Calu3 (cell line): ENCODE results near the gene CFTR. TPM values are rescaled to one million over a fixed set of nuclear protein-coding genes. Genes with fewer than 3 reads are reported as not detected.
A peak's percentile ranks its signal among the peaks of the same experiment; 100 is the strongest.

Experiments
- BruUV-seq: library from RNA; stranded (reverse); fragments of 400-500 nt; replicated peaks from 2 replicates; lab custom pipeline; 2021; lab: Mats Ljungman, UMichigan
- CTCF ChIA-PET: fragments of 300-600 bp; sonication (Branson Sonifier 250); formaldehyde crosslinking; loops from one replicate; lab custom pipeline; 2022; ENCODE audit warnings: antibody characterized with exemption; lab: Charles Lee
- DNase-seq: peaks from one replicate; pipeline ENCODE4 v3.0.0; 2022
- H3K27ac Mint-ChIP-seq: one replicate; pipeline ENCODE4 v1.8.0; 2022; ENCODE audit warnings: mixed read lengths; ENCODE audit not compliant: unreplicated experiment
- H3K27me3 Mint-ChIP-seq: one replicate; pipeline ENCODE4 v1.8.0; 2022; ENCODE audit warnings: mixed read lengths; ENCODE audit not compliant: unreplicated experiment
- H3K36me3 Mint-ChIP-seq: one replicate; pipeline ENCODE4 v1.8.0; 2022; ENCODE audit warnings: mild to moderate bottlenecking, moderate library complexity, mixed read lengths; ENCODE audit not compliant: insufficient read depth, unreplicated experiment
- H3K4me1 Mint-ChIP-seq: one replicate; pipeline ENCODE4 v1.8.0; 2022; ENCODE audit warnings: mild to moderate bottlenecking, low read depth, mixed read lengths; ENCODE audit not compliant: unreplicated experiment
- H3K4me3 Mint-ChIP-seq: one replicate; pipeline ENCODE4 v1.8.0; 2022; ENCODE audit warnings: mild to moderate bottlenecking, low read depth, moderate library complexity, mixed read lengths; ENCODE audit not compliant: unreplicated experiment
- H3K9me3 Mint-ChIP-seq: one replicate; pipeline ENCODE4 v1.8.0; 2022; ENCODE audit warnings: low read depth, mixed read lengths; ENCODE audit not compliant: unreplicated experiment
- intact Hi-C: fragments of 100-400 bp; cut with micrococcal nuclease; formaldehyde crosslinking; loops from one replicate; pipeline ENCODE4 v1.10.0; 2022; ENCODE audit not compliant: unreplicated experiment
- total RNA-seq: library from RNA; stranded (reverse); gene quantifications from 2 replicates; pipeline ENCODE4 v1.2.3, GENCODE V29; 2022
- TF ChIP-seq, protein P1 (sequence below): fragments of 200-600 bp; IDR thresholded peaks from one replicate; pipeline ENCODE4 v1.8.0; 2022; ENCODE audit warnings: antibody characterized with exemption; ENCODE audit not compliant: unreplicated experiment

Gene CFTR
- total RNA-seq, 1 experiment from 2014 or later: 502 TPM

GRCh38 chr7:117619681-117620080, 139.9 kb downstream of the CFTR start:
- Mint-ChIP-seq H3K27ac (peak overlapping the region; percentile 53), H3K4me1 (peaks cover 51% of the 10 kb centered on the region), H3K4me3 (no peak overlapping the region), H3K27me3 (no peaks in the 10 kb centered on the region), H3K9me3 (no peaks in the 10 kb centered on the region), H3K36me3 (peaks cover 75% of the 10 kb centered on the region)
- CTCF ChIA-PET: no interaction called here
- intact Hi-C loops: no loop called here
- DNase-seq: no peak
- no TSS peak for BruUV-seq
- TF ChIP-seq, protein P1, sequence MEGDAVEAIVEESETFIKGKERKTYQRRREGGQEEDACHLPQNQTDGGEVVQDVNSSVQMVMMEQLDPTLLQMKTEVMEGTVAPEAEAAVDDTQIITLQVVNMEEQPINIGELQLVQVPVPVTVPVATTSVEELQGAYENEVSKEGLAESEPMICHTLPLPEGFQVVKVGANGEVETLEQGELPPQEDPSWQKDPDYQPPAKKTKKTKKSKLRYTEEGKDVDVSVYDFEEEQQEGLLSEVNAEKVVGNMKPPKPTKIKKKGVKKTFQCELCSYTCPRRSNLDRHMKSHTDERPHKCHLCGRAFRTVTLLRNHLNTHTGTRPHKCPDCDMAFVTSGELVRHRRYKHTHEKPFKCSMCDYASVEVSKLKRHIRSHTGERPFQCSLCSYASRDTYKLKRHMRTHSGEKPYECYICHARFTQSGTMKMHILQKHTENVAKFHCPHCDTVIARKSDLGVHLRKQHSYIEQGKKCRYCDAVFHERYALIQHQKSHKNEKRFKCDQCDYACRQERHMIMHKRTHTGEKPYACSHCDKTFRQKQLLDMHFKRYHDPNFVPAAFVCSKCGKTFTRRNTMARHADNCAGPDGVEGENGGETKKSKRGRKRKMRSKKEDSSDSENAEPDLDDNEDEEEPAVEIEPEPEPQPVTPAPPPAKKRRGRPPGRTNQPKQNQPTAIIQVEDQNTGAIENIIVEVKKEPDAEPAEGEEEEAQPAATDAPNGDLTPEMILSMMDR: no peak

DNA sequence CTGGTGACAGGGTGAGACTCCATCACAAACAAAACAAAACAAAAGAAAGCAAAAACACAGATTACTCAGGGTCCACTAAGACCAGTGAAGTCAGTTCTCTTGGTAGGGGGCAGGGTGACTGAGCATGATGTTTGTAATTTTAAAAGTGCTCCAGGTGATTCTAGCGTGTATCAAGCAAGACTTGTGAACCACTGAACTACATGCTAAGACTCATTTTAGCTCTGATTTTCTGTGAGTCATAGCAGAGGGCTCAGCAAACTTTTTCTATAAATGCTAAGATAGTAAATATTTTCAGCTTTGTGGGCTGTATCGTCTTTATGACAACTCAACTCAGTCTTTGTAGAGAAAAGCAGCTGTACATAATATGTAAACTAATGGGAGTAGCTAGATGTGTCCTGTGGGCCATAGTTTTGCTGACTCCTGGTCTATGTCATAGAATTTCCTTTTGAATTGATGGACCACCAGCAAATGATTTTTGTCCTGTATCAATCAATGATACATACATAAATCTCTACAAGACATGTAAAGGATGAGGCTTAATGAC, 141.3 kb downstream of the CFTR start:
- Mint-ChIP-seq H3K27me3 (no peaks in the 10 kb centered on the region), H3K36me3 (peaks cover 71% of the 10 kb centered on the region), H3K4me1 (peaks cover 37% of the 10 kb centered on the region), H3K27ac (no peak overlapping the region), H3K9me3 (no peaks in the 10 kb centered on the region), H3K4me3 (no peak overlapping the region)
- DNase-seq: no peak
- CTCF ChIA-PET: no interaction called here
- TF ChIP-seq, protein P1: no peak
- no TSS peak for BruUV-seq
- intact Hi-C loops: no loop called here

GRCh38 chr7:117623606-117624005, 143.8 kb downstream of the CFTR start:
- CTCF ChIA-PET: no interaction called here
- H3K27me3 Mint-ChIP-seq: no peaks in the 10 kb centered on the region
- no TSS peak for BruUV-seq
- DNase-seq: no peak
- intact Hi-C loops: no loop called here
- H3K36me3 Mint-ChIP-seq: peaks cover 59% of the 10 kb centered on the region
- TF ChIP-seq, protein P1: no peak
- H3K4me1 Mint-ChIP-seq: peaks cover 15% of the 10 kb centered on the region
- no peaks in the 10 kb centered on the region for H3K9me3 Mint-ChIP-seq
- peak overlapping the region; percentile 39 for H3K27ac Mint-ChIP-seq
- H3K4me3 Mint-ChIP-seq: no peak overlapping the region

GRCh38 chr7:117630501-117630900, 150.7 kb downstream of the CFTR start:
- peaks cover 81% of the 10 kb centered on the region for H3K36me3 Mint-ChIP-seq
- no peak for DNase-seq
- H3K9me3 Mint-ChIP-seq: no peaks in the 10 kb centered on the region
- BruUV-seq: no TSS peak
- TF ChIP-seq, protein P1: no peak
- no peak overlapping the region for H3K4me3 Mint-ChIP-seq
- peak overlapping the region; percentile 80 for H3K27ac Mint-ChIP-seq
- H3K27me3 Mint-ChIP-seq: no peaks in the 10 kb centered on the region
- intact Hi-C loops: no loop called here
- CTCF ChIA-PET: no interaction called here
- H3K4me1 Mint-ChIP-seq: peaks cover 38% of the 10 kb centered on the region
